Keratinocyte (primary cell): ENCODE measurements around the gene PHOX2A.

Experiments used
- EZH2 ChIP-seq: IDR thresholded peaks from one replicate; pipeline ENCODE4 v1.6.1; 2012; ENCODE audit warnings: inconsistent platforms, mild to moderate bottlenecking, low read length, moderate library complexity
- TF ChIP-seq, protein P1 (sequence below), 3 experiments: IDR thresholded peaks in 1 of 3; conservative IDR thresholded peaks in 1 of 3; optimal IDR thresholded peaks in 1 of 3; 2 replicates in 2 of 3; 3 replicates in 1 of 3; pipeline versions ENCODE3 to v1.5.1; 2011; ENCODE audit warnings: low read length in 3 of 3, mild to moderate bottlenecking in 3 of 3, moderate library complexity in 2 of 3, control low read depth in 1 of 3, inconsistent platforms in 1 of 3; ENCODE audit not compliant: insufficient read depth in 2 of 3; ENCODE audit errors: extremely low read depth in 1 of 3

DNA sequence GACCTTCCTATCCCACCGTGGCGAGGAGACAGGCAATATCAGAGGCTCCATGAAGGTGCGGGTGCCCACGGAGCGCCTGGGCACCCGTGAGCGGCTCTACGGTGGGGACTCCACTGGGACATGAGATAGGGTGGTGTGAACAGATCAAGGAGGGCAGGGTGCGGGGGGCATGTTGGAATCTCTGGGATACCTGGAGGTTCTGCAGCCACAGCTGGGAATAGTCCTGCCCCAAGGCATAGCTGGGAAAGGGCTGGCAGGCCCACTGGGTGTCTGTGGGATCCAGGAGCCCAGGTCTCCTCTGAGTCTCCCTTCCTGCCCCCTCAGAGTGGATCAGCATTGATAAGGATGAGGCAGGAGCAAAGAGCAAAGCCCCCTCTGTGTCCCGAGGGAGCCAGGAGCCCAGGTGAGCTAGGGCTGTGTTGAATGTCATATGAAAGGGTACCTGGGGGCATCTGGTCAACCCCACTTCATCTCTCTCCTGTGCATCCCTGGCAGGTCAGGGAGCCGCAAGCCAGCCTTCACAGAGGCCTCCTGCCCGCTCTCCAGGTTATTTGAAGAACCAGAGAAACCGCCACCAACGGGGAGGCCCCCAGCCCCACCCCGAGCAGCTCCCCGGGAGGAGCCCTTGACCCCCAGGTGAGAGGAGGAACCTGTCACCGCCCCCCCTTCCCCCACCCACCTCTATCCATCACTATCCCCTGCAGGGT lies 8.5 kb downstream of the PHOX2A start:
- TF ChIP-seq, protein P1, sequence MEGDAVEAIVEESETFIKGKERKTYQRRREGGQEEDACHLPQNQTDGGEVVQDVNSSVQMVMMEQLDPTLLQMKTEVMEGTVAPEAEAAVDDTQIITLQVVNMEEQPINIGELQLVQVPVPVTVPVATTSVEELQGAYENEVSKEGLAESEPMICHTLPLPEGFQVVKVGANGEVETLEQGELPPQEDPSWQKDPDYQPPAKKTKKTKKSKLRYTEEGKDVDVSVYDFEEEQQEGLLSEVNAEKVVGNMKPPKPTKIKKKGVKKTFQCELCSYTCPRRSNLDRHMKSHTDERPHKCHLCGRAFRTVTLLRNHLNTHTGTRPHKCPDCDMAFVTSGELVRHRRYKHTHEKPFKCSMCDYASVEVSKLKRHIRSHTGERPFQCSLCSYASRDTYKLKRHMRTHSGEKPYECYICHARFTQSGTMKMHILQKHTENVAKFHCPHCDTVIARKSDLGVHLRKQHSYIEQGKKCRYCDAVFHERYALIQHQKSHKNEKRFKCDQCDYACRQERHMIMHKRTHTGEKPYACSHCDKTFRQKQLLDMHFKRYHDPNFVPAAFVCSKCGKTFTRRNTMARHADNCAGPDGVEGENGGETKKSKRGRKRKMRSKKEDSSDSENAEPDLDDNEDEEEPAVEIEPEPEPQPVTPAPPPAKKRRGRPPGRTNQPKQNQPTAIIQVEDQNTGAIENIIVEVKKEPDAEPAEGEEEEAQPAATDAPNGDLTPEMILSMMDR (optimal IDR thresholded peaks at IDR 0.05 in 1 of 3, IDR thresholded peaks at IDR 0.05 in 1 of 3, conservative IDR thresholded peaks at IDR 0.05 in 1 of 3; ENCODE audit: extremely low read depth in 1 of 3, insufficient read depth in 2 of 3, low read length in 3 of 3) = no peak
- TF ChIP-seq EZH2 = no peak
